NCI-H1092 treated with DMSO at 0.1 percent for 48 hours (cell line): ENCODE measurements around the gene NBEA.
"Not testable (repeated sequence)": the region's sequence is repeated elsewhere in the genome, so short reads cannot be mapped to it uniquely, and the experiment has no call there.

Experiments used
- DNase-seq: peaks from one replicate; lab custom pipeline; 2025; lab: John Stamatoyannopoulos, UW

The NBEA gene

GRCh38 chr13:35092251-35092650 is 150.2 kb downstream of the NBEA start:
- no peak for DNase-seq

GRCh38 chr13:35092751-35093150 is 150.7 kb downstream of the NBEA start:
- no peak for DNase-seq

GRCh38 chr13:35093356-35093755 is 151.3 kb downstream of the NBEA start:
- DNase-seq, result no peak

- not testable (repeated sequence) for DNase-seq
Measured at GRCh38 chr13:35106771-35107170, 164.7 kb downstream of the NBEA start.

- DNase-seq, result no peak
Measured at GRCh38 chr13:35107535-35107934, 165.5 kb downstream of the NBEA start.

GRCh38 chr13:35113612-35114011 is 171.5 kb downstream of the NBEA start:
- DNase-seq, result not testable (repeated sequence)

- no peak for DNase-seq
Measured at GRCh38 chr13:35127466-35127865, 185.4 kb downstream of the NBEA start.

GRCh38 chr13:35129500-35129899 is 187.4 kb downstream of the NBEA start:
- no peak for DNase-seq

- DNase-seq, result no peak
Measured at GRCh38 chr13:35131471-35131870, 189.4 kb downstream of the NBEA start.

GRCh38 chr13:35136585-35136984 is 194.5 kb downstream of the NBEA start:
- DNase-seq, result no peak

GRCh38 chr13:35139591-35139990 is 197.5 kb downstream of the NBEA start:
- DNase-seq, result no peak

GRCh38 chr13:35140321-35140720 is 198.3 kb downstream of the NBEA start:
- DNase-seq, result no peak

- DNase-seq, result no peak
Measured at GRCh38 chr13:35140831-35141230, 198.8 kb downstream of the NBEA start.

- DNase-seq, result no peak
Measured at GRCh38 chr13:35143123-35143522, 201.1 kb downstream of the NBEA start.

GRCh38 chr13:35144166-35144890 is 202.3 kb downstream of the NBEA start:
- DNase-seq, result no peak

- no peak for DNase-seq
Measured at GRCh38 chr13:35146686-35147085, 204.6 kb downstream of the NBEA start.

GRCh38 chr13:35157143-35157755 is 215.2 kb downstream of the NBEA start:
- DNase-seq, result no peak

- no peak for DNase-seq
Measured at GRCh38 chr13:35159041-35159440, 217.0 kb downstream of the NBEA start.

GRCh38 chr13:35160896-35161295 is 218.8 kb downstream of the NBEA start:
- no peak for DNase-seq

- no peak for DNase-seq
Measured at GRCh38 chr13:35162420-35162819, 220.3 kb downstream of the NBEA start.

- DNase-seq, result no peak
Measured at GRCh38 chr13:35163674-35164073, 221.6 kb downstream of the NBEA start.

- no peak for DNase-seq
Measured at GRCh38 chr13:35164324-35164932, 222.4 kb downstream of the NBEA start.

- no peak for DNase-seq
Measured at GRCh38 chr13:35165205-35165604, 223.1 kb downstream of the NBEA start.
